ENCODE data around the gene DCX.
"Not testable (repeated sequence)": the region's sequence is repeated elsewhere in the genome, so short reads cannot be mapped to it uniquely, and the experiment has no call there.

GRCh38 chrX:111346150-111346549 is 65.8 kb downstream of the DCX start:
- TF ChIP-seq CTCF (conservative IDR thresholded peaks at IDR 0.05 in 1 of 2, IDR thresholded peaks at IDR 0.05 in 1 of 2; ENCODE audit: extremely low read depth in 1 of 2, insufficient read depth in 1 of 2, low read depth in 1 of 2, low read length in 2 of 2); EZH2 (IDR thresholded peaks at IDR 0.05; ENCODE audit: borderline replicate concordance, low read length): not testable (repeated sequence)

Data from mammary epithelial cell (primary cell).